Dedifferentiated amniotic fluid mesenchymal stem cell (primary cell): ENCODE measurements around the gene CYLD.

Experiments
- DNase-seq: peaks from one replicate; pipeline ENCODE4 v3.0.0-alpha.2; 2016; ENCODE audit errors: extremely low spot score

The CYLD gene

GRCh38 chr16:50845296-50845695 lies 103.4 kb downstream of the CYLD start:
- no peak for DNase-seq

DNA sequence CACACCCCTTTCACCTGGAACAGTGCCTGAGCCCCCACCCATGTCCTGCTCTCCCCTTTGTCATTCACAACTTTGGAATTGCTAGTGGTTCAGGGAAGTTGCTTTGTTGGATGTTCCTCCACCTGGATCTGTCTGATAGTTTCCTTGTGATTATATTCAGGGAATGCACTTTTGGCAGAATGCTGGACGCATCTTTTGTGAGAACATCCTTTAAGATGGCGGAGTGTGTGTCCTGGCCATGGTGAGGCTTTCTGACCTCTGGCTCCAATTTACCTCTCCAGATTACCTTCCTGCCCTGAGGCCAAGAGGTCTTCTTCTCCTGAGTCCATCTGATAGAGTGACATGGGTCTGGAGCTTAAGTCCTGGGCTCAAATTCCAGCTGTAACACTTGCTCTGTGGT lies 104.6 kb downstream of the CYLD start:
- DNase-seq = no peak

DNA sequence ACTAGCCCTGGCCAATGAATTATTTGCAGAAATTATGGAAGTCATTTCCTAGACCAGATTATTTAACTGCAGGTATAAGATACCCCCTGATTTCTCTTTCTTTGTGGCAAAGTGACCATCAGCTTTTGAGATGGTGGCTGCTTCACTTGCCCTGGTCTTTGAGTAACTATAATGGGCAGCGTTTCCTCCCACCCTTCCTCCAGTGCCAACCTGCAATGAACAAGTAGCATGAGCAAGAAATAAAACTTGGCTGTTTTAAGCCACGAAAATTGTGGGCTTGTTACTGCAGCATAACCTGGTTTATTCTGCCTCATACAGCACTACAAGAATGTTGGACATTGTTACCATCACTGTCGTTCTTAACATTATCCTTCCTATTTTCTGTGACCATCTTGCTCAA lies 105.3 kb downstream of the CYLD start:
- DNase-seq = no peak

GRCh38 chr16:50848755-50849514 lies 107.0 kb downstream of the CYLD start:
- no peak for DNase-seq
